IMR-90 (cell line): ENCODE measurements around the gene TTC38. TPM values are rescaled to one million over a fixed set of nuclear protein-coding genes. Genes with fewer than 3 reads are reported as not detected.
A peak's percentile ranks its signal among the peaks of the same experiment; 100 is the strongest.

Experiments used
- ATAC-seq: fragments of 200-7000 bp; cut with Tn5 transposase; 2 replicates; pipeline ENCODE4 v1.9.1; 2020; ENCODE audit warnings: low read depth, mild to moderate bottlenecking, moderate library complexity
- BruUV-seq: library from RNA; stranded (reverse); fragments of 400-500 nt; replicated peaks from 2 replicates; lab custom pipeline; 2021; lab: Mats Ljungman, UMichigan
- CTCF ChIA-PET: fragments of 300-600 bp; formaldehyde crosslinking; extraction: SDS; loops from one replicate; lab custom pipeline; 2021; ENCODE audit warnings: antibody characterized with exemption; lab: Yijun Ruan, JAX
- POLR2A ChIA-PET: fragments of 300-600 bp; sonication (Branson Sonifier 250); formaldehyde crosslinking; loops from one replicate; lab custom pipeline; 2022; ENCODE audit warnings: antibody characterized with exemption; ENCODE audit not compliant: unreplicated experiment; lab: Charles Lee
- DNase-seq: peaks from one replicate; pipeline ENCODE4 v3.0.0; 2013
- H2AFZ ChIP-seq: replicated peaks from 2 replicates; pipeline ENCODE3; 2013; ENCODE audit warnings: low read length, mild to moderate bottlenecking; ENCODE audit not compliant: poor library complexity
- H2AK5ac ChIP-seq: 2 replicates; pipeline ENCODE4 v1.6.1; 2013; ENCODE audit warnings: low read depth, low read length, inconsistent platforms
- H2AK9ac ChIP-seq: replicated peaks from 2 replicates; pipeline ENCODE3; 2013; ENCODE audit warnings: mild to moderate bottlenecking, low read depth, low read length, moderate library complexity; ENCODE audit not compliant: poor library complexity
- H2BK120ac ChIP-seq: 2 replicates; pipeline ENCODE4 v1.6.1; 2013; ENCODE audit warnings: low read depth, low read length, inconsistent platforms
- H2BK15ac ChIP-seq: 3 replicates; pipeline ENCODE4 v1.6.1; 2013; ENCODE audit warnings: low read depth, low read length, inconsistent platforms
- H2BK20ac ChIP-seq: 2 replicates; pipeline ENCODE4 v1.6.1; 2013; ENCODE audit warnings: low read depth, mild to moderate bottlenecking, inconsistent platforms, low read length, moderate library complexity
- H2BK5ac ChIP-seq: 2 replicates; pipeline ENCODE4 v1.6.1; 2013; ENCODE audit warnings: mild to moderate bottlenecking, low read depth, low read length, inconsistent platforms; ENCODE audit not compliant: poor library complexity, severe bottlenecking
- H3K14ac ChIP-seq: replicated peaks from 2 replicates; pipeline ENCODE4 v1.6.1; 2013; ENCODE audit warnings: low read depth, low read length, inconsistent platforms
- H3K18ac ChIP-seq: 2 replicates; pipeline ENCODE4 v1.6.1; 2013; ENCODE audit warnings: low read depth, low read length, control low read depth
- H3K23ac ChIP-seq: 2 replicates; pipeline ENCODE4 v1.6.1; 2013; ENCODE audit warnings: low read depth, low read length, inconsistent platforms
- H3K27ac ChIP-seq: 2 replicates; pipeline ENCODE4 v1.5.1; 2013; ENCODE audit warnings: mild to moderate bottlenecking, control low read depth, low read length; ENCODE audit not compliant: insufficient read depth
- H3K27me3 ChIP-seq: 2 replicates; pipeline ENCODE4 v1.6.1; 2013; ENCODE audit warnings: low read length; ENCODE audit not compliant: control insufficient read depth, insufficient read depth
- H3K36me3 ChIP-seq: 2 replicates; pipeline ENCODE4 v1.6.1; 2013; ENCODE audit warnings: low read length, mixed read lengths; ENCODE audit not compliant: control insufficient read depth, insufficient read depth
- H3K4ac ChIP-seq: 2 replicates; pipeline ENCODE4 v1.6.1; 2013; ENCODE audit warnings: low read depth, low read length, inconsistent platforms
- H3K4me1 ChIP-seq: 2 replicates; pipeline ENCODE4 v1.6.1; 2013; ENCODE audit warnings: low read length, mixed read lengths; ENCODE audit not compliant: control insufficient read depth, insufficient read depth
- H3K4me2 ChIP-seq: 2 replicates; pipeline ENCODE4 v1.6.1; 2013; ENCODE audit warnings: low read depth, mild to moderate bottlenecking, control low read depth, low read length, moderate library complexity
- H3K4me3 ChIP-seq: 2 replicates; pipeline ENCODE4 v1.5.1; 2013; ENCODE audit warnings: low read depth, mild to moderate bottlenecking, control low read depth, low read length, moderate library complexity; ENCODE audit not compliant: insufficient read depth
- H3K56ac ChIP-seq: 2 replicates; pipeline ENCODE4 v1.6.1; 2013; ENCODE audit warnings: low read length, inconsistent platforms; ENCODE audit not compliant: insufficient read depth; ENCODE audit errors: extremely low read depth
- H3K79me1 ChIP-seq, 2 experiments: 2 replicates each; pipeline ENCODE4 v1.6.1; 2013; ENCODE audit warnings: low read length in 2 of 2, inconsistent platforms in 1 of 2, low read depth in 1 of 2
- H3K9ac ChIP-seq: 2 replicates; pipeline ENCODE4 v1.6.1; 2013; ENCODE audit warnings: low read depth, low read length, control low read depth
- H3K9me1 ChIP-seq: 2 replicates; pipeline ENCODE4 v1.6.1; 2013; ENCODE audit warnings: low read length, inconsistent platforms; ENCODE audit not compliant: insufficient read depth
- H3K9me3 ChIP-seq: 2 replicates; pipeline ENCODE4 v1.6.1; 2013; ENCODE audit warnings: low read length; ENCODE audit not compliant: control insufficient read depth, insufficient read depth
- H4K20me1 ChIP-seq: 2 replicates; pipeline ENCODE4 v1.6.1; 2013; ENCODE audit warnings: low read length, inconsistent platforms; ENCODE audit not compliant: insufficient read depth
- H4K5ac ChIP-seq: 2 replicates; pipeline ENCODE4 v1.6.1; 2013; ENCODE audit warnings: mild to moderate bottlenecking, low read depth, low read length, control low read depth
- H4K8ac ChIP-seq, 2 experiments: 2 replicates each; pipeline ENCODE4 v1.6.1; 2013; ENCODE audit warnings: low read depth in 2 of 2, low read length in 2 of 2, control low read depth in 1 of 2, inconsistent platforms in 1 of 2
- H4K91ac ChIP-seq: 2 replicates; pipeline ENCODE4 v1.6.1; 2013; ENCODE audit warnings: low read depth, low read length, inconsistent platforms; ENCODE audit not compliant: insufficient read depth
- BHLHE40 ChIP-seq: fragments of 150-350 bp; IDR thresholded peaks from 2 replicates; pipeline ENCODE4 v1.6.1; 2016; ENCODE audit warnings: mild to moderate bottlenecking, low read depth, low read length
- CEBPB ChIP-seq: IDR thresholded peaks from 2 replicates; pipeline ENCODE4 v1.6.1; 2012; ENCODE audit warnings: low read depth, low read length, improper control_type of control experiment
- CTCF ChIP-seq: conservative IDR thresholded peaks from 2 replicates; pipeline ENCODE4 v1.5.1; 2012; ENCODE audit warnings: mild to moderate bottlenecking, low read depth, low read length, improper control_type of control experiment
- ELK1 ChIP-seq: fragments of 150-350 bp; IDR thresholded peaks from 2 replicates; pipeline ENCODE4 v1.6.1; 2016; ENCODE audit warnings: low read depth, mild to moderate bottlenecking, low read length, moderate library complexity, borderline replicate concordance
- FOS ChIP-seq: fragments of 150-350 bp; IDR thresholded peaks from 2 replicates; pipeline ENCODE4 v1.6.1; 2016; ENCODE audit warnings: low read depth, low read length
- POLR2A ChIP-seq: IDR thresholded peaks from 2 replicates; pipeline ENCODE4 v1.6.1; 2012; ENCODE audit warnings: mild to moderate bottlenecking, low read depth, low read length
- RAD21 ChIP-seq: IDR thresholded peaks from 2 replicates; pipeline ENCODE4 v1.6.1; 2012; ENCODE audit warnings: low read length, improper control_type of control experiment
- SMC3 ChIP-seq: fragments of 150-350 bp; IDR thresholded peaks from 2 replicates; pipeline ENCODE4 v1.6.1; 2016; ENCODE audit warnings: low read depth, mild to moderate bottlenecking, antibody characterized with exemption, low read length, moderate library complexity
- USF2 ChIP-seq: fragments of 150-350 bp; IDR thresholded peaks from 2 replicates; pipeline ENCODE4 v1.6.1; 2017; ENCODE audit warnings: mild to moderate bottlenecking, antibody characterized with exemption, low read length, low read depth
- WGBS, 2 experiments: methylation state at CpG; one replicate each; pipeline versions ENCODE4 v1.1.5 to v1.1.7; 2013; ENCODE audit warnings: missing lambda C conversion rate in 2 of 2; ENCODE audit not compliant: insufficient read length in 1 of 2; ENCODE audit errors: extremely low coverage in 2 of 2; 5-methylcytosine and 5-hydroxymethylcytosine counted together
- dilution Hi-C: fragments of 300-500 bp; cut with HindIII; formaldehyde crosslinking; loops from one replicate; pipeline ENCODE4 v1.14.3; 2018; ENCODE audit warnings: low sequenced_read_pairs; ENCODE audit not compliant: unreplicated experiment
- in situ Hi-C: fragments of 300-500 bp; cut with MboI; formaldehyde crosslinking; loops from 3 replicates; pipeline ENCODE4 v1.14.3; 2019; ENCODE audit warnings: low sequenced_read_pairs, inconsistent platforms, mixed read lengths
- intact Hi-C: fragments of 100-400 bp; cut with micrococcal nuclease; formaldehyde crosslinking; loops from 2 replicates; pipeline ENCODE4 v1.10.0; 2022
- polyA plus RNA-seq, 3 experiments: library from polyadenylated mRNA; depleted of rRNA; stranded (reverse); fragments of >200 nt; gene quantifications; 2 replicates each; pipeline ENCODE4 v1.2.3, GENCODE V29; 2012; ENCODE audit warnings: low replicate concordance in 1 of 3
- total RNA-seq: library from RNA; depleted of rRNA; stranded (reverse); fragments of >200 nt; gene quantifications from 2 replicates; pipeline ENCODE4 v1.2.3, GENCODE V29; 2012

TTC38 gene
- total and polyA plus RNA-seq, 2 of the 4 experiments (the other 2 are of a cell fraction) = 43.6 to 52.3 TPM

- H3K18ac ChIP-seq = no peak overlapping the region
- no peak overlapping the region for H3K4ac ChIP-seq
- peaks cover 4% of the 10 kb centered on the region for H3K4me1 ChIP-seq
- intact Hi-C loops = no loop called here
- no peak overlapping the region for H3K23ac ChIP-seq
- peaks cover 7% of the 10 kb centered on the region for H3K9me1 ChIP-seq
- POLR2A ChIA-PET = no interaction called here
- H2AFZ ChIP-seq = no peak overlapping the region
- BruUV-seq = TSS peak; percentile 4
- H2BK20ac ChIP-seq = no peak overlapping the region
- TF ChIP-seq USF2 = no peak
- no peak for TF ChIP-seq CEBPB
- TF ChIP-seq FOS = no peak
- TF ChIP-seq ELK1 = no peak
- TF ChIP-seq SMC3 = no peak
- no peak for TF ChIP-seq CTCF
- no peak for TF ChIP-seq RAD21
- no peak for TF ChIP-seq BHLHE40
- no peak for TF ChIP-seq POLR2A
- WGBS, 2 experiments = 100% methylated on average over 2 of the region's 6 CpGs; no CpG with 5 or more reads in 1 of the 2 experiments
- in situ Hi-C loops = no loop called here
- H4K20me1 ChIP-seq = no peaks in the 10 kb centered on the region; the same call in 1 of the 2 replicates
- no peak overlapping the region for H3K27ac ChIP-seq
- DNase-seq (no peak), ATAC-seq (no peak)
- dilution Hi-C loops = no loop called here
- H3K4me3 ChIP-seq = no peak overlapping the region
- H4K5ac ChIP-seq = no peak overlapping the region
- CTCF ChIA-PET = no interaction called here
- peaks cover 28% of the 10 kb centered on the region for H3K36me3 ChIP-seq
- no peak overlapping the region for H3K14ac ChIP-seq
- H3K79me1 ChIP-seq = peaks cover 0 to 6% of the 10 kb centered on the region in 2 experiments; a peak in 2 of 4 replicates
- H3K27me3 ChIP-seq = no peaks in the 10 kb centered on the region
- H3K4me2 ChIP-seq = no peak overlapping the region
- H3K9ac ChIP-seq = no peak overlapping the region
- H2AK5ac ChIP-seq = no peak overlapping the region
- H2AK9ac ChIP-seq = no peak overlapping the region
- no peak overlapping the region for H2BK15ac ChIP-seq
- H2BK120ac ChIP-seq = no peak overlapping the region
- H4K91ac ChIP-seq = no peak overlapping the region
- no peak overlapping the region for H2BK5ac ChIP-seq
- H3K9me3 ChIP-seq = no peaks in the 10 kb centered on the region
- no peak overlapping the region for H4K8ac ChIP-seq
- no peak overlapping the region for H3K56ac ChIP-seq
These were observed 27.3 kb upstream of the TTC38 start for GRCh38 chr22:46240506-46240905.
